AG10803 (cell line): ENCODE data around the gene ACOXL.
"Not testable (repeated sequence)": the region's sequence is repeated elsewhere in the genome, so short reads cannot be mapped to it uniquely, and the experiment has no call there.

Experiments
- DNase-seq: peaks from one replicate; pipeline ENCODE4 v3.0.0; 2010; ENCODE audit warnings: low read depth
- H3K4me3 ChIP-seq: 2 replicates; pipeline ENCODE4 v1.5.1; 2011; ENCODE audit warnings: mild to moderate bottlenecking, low read length, control low read depth
- TF ChIP-seq, protein P1 (sequence below): conservative IDR thresholded peaks from 2 replicates; pipeline ENCODE4 v1.5.1; 2011; ENCODE audit warnings: mild to moderate bottlenecking, low read length, control low read depth, inconsistent platforms

The ACOXL gene

DNA sequence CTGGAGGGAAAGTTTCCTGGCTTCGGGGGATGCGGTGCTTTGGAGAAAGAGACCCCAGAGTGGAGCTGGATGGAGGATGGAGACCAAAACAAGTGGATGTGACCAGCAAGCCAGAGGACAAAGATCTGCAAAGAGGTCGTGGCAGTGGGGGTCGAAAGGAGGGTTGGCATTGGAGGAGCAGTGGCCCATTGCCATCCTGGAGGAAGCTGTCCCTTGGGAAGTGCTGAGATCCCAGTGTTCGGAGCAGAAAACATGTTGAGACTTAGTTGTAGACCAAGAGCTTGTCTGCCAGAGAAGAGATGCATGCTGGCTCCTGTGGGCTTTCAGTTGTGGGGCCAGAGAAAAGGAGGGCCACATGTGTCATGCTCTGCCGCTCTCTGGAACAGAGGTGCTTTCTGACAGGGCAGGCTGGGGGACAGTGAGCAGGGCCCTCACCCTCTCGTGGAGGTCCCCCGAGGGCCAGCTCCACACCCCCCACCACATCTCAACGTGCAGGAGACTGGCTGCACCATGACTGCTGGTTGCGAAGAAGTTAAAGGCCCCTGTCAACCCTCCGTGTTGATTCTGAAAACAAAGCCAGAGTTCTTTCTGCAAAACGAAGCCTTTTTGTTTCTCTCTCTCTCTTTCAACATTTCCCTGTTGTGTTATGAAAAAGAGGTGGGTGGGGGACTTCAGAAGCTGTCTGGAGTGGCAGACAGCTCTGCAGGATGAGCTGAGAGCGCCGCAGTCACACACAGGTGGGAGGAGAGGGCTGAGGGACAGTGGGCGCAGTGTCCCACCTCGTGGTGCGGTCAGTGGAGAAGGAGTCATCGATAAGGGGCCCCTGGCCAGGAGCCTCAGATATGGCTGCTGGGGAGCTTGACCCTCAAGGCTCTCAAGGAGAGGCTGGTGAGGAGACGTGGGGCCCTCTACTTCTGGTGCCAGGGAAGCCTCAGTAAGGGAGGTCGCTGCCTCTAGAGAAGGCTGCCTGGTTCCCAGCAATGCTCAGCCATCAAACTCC, 310.7 kb downstream of the ACOXL start:
- TF ChIP-seq, protein P1, sequence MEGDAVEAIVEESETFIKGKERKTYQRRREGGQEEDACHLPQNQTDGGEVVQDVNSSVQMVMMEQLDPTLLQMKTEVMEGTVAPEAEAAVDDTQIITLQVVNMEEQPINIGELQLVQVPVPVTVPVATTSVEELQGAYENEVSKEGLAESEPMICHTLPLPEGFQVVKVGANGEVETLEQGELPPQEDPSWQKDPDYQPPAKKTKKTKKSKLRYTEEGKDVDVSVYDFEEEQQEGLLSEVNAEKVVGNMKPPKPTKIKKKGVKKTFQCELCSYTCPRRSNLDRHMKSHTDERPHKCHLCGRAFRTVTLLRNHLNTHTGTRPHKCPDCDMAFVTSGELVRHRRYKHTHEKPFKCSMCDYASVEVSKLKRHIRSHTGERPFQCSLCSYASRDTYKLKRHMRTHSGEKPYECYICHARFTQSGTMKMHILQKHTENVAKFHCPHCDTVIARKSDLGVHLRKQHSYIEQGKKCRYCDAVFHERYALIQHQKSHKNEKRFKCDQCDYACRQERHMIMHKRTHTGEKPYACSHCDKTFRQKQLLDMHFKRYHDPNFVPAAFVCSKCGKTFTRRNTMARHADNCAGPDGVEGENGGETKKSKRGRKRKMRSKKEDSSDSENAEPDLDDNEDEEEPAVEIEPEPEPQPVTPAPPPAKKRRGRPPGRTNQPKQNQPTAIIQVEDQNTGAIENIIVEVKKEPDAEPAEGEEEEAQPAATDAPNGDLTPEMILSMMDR = no peak
- H3K4me3 ChIP-seq = no peak overlapping the region
- no peak for DNase-seq

DNA sequence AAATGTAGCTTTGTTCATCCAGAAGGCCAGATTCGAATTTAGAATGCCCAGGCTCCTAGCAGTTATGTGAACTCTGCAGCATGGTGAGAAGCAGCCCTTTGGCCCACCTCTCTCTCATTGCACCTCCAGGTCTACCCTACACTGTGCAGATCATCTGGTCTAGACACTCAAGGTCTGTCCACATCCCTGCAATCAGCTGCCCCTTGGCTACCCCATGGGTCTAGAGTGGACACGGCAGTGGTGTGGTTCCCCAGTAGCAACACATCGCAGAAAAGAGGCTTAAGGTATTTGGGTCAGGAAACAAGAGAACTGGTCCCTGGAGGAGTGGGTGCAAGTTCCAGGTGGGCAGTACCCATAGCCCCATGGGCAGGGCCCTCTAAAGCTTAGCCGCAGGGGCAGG, 311.7 kb downstream of the ACOXL start:
- TF ChIP-seq, protein P1 = no peak
- no peak overlapping the region for H3K4me3 ChIP-seq
- no peak for DNase-seq

DNA sequence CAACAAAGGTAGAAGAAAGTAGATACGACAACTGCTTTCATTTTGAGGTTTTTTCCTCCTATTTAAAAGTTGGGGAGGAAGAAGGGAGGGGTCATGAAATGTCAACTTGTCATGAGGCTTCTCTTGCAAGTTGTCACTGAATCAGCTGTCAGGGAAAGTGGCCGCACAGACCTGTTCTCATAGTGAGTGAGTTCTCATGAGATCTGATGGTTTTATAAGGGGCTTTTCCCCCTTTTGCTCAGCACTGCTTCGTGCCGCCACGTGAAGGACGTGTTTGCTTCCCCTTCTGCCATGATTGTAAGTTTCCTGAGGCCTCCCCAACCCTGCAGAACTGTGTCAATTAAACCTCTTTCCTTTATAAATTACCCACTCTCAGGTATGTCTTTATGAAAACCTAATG, 312.9 kb downstream of the ACOXL start:
- not testable (repeated sequence) for H3K4me3 ChIP-seq, DNase-seq

DNA sequence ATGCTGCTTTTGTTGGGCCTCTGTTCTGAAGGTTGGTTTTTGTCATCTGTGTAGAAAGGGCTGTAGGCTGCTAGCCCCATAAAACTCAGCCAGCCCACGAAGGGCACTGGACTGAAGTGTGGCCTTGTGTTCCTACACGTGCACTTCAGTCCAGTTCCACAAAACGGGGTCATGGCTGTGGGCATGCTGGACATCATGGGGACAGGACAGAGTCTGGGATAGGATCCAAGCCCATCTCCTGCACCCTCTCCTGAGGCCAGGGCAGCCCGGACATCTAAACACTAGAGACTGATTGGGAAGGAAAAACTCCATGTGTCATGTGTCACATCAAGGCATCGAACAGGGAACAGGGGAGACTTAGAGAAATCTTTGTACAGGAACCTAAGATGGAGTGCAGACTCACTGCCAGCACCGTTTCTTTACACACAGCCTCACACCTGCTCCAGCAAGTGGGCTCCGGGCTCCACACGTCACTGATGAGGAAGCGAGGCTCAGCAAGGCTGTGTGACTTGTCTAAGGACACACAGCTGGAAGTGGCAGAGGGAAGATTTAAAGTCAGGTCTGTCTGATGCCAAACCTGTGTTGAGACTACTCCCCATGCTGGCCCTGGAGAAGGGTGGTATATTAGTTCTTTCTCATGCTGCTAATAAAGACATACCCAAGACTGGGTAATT, 313.5 kb downstream of the ACOXL start:
- TF ChIP-seq, protein P1 = no peak
- no peak for DNase-seq
- no peak overlapping the region for H3K4me3 ChIP-seq

DNA sequence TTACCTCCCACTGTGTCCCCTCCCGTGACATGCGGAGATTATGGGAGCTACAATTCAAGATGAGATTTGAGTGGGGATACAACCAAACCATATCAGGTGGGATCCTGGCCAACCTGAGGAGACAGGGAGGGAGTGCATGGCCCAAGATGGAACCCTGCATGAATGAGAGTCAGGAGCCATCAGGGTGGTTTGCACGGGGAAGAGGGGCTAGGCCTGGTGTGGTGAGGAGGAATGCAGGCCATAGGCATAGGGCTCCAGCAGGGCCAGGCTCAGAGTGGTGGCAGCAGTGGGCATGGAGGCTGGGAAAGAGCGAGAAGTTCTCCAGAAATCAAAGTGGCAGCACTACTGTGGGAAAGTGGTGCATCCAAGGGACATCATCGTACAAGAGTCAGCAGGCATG, 314.3 kb downstream of the ACOXL start:
- TF ChIP-seq, protein P1 = no peak
- no peak for DNase-seq
- H3K4me3 ChIP-seq = no peak overlapping the region

DNA sequence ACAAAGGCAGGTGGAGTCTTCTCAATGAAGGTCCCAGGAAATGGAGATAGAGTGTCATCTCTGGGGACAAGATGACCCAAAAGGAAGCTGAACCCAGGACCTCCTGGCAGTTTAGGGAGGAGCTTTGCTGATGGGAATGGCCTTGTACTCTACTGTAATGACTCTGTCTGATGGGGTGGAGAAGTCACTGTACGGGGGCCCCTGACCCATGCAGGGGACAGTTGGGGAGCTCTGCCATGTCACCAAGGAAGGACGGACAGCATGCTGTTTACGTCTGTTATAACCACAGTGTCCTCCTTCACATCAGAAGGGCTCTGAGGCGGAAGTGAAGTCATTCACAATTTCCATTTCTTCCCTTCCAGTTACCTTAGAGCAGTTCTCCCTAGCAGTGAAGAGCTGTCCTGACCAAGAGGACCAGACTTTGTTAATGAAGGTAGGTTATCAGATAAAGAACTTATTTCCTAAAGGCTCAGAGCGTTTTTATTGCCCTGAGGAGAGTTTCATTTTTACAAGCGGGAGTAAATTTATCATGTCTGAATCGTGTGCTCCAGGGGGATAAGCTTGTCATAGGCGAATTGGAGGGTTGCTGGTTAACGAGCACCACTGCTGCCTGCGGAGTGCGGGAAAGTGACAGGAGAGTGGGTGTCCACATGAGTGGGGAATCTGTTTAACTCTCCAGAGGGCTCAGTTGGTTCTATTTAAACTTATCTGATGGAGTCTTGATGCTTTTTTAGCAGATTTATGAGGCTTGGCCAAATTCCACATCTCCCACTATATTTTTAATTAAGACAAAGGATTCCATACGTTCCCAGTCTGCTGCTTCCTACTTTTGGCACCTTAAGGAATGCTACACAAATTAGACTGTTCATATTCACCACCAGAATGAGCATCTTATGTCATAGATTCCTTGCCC, 316.7 kb downstream of the ACOXL start:
- DNase-seq = no peak
- no peak overlapping the region for H3K4me3 ChIP-seq
- TF ChIP-seq, protein P1 = no peak
